ENCODE measurements around the gene ARF5.

ARF5 gene

DNA sequence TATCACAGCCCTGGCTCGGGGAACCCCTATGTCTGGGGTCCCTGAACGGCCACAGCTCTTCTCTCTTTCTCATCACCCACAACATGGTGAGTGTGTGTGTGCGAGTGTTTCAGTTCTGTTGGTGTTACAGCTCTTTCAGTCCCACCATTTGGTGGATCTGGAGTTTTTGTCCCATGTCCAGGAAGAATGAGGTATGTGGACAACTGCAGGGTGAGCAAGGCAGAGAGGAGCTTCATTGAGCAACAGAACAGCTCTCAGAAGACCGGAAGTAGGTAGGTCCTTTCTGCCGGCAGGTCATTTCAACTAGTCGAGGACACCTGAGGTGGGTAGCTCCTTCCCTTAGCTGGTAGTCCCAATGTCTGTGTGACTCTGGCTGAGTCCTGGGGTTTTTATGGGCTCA lies 20.2 kb downstream of the ARF5 start:
- H3K27me3 Mint-ChIP-seq (ENCODE audit: low read depth) = no peaks in the 10 kb centered on the region
- H3K27ac Mint-ChIP-seq = no peak overlapping the region
- no peaks in the 10 kb centered on the region for H3K4me1 Mint-ChIP-seq (ENCODE audit: low read depth)
- no peak overlapping the region for H3K4me3 Mint-ChIP-seq
- peaks cover 1% of the 10 kb centered on the region for H3K36me3 Mint-ChIP-seq (ENCODE audit: low read depth)
- no peaks in the 10 kb centered on the region for H3K9me3 Mint-ChIP-seq

DNA sequence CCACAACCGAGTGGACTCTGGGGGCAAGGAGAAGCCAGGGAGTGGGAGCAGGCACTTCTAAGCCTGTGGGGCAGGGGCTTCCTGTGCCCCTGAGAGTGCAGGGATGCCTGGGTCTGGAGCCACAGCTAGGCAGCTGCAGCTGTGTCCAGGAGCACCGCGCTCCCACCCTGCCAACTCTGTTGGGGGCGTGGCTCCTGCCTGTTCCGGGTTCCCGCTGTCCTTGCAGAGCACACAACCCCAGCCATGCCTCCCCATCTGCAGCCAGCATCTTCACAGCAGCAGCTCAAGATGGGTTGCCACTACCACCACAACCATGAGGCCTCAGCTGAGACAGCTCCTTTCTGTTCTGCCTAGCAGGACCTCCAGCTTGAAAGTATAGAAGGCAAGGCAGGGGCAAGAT lies 21.1 kb downstream of the ARF5 start:
- Mint-ChIP-seq H3K4me3 (no peak overlapping the region), H3K27ac (no peak overlapping the region), H3K4me1 (ENCODE audit: low read depth) (no peaks in the 10 kb centered on the region), H3K27me3 (ENCODE audit: low read depth) (peaks cover 4% of the 10 kb centered on the region), H3K36me3 (ENCODE audit: low read depth) (peaks cover 1% of the 10 kb centered on the region), H3K9me3 (no peaks in the 10 kb centered on the region)

DNA sequence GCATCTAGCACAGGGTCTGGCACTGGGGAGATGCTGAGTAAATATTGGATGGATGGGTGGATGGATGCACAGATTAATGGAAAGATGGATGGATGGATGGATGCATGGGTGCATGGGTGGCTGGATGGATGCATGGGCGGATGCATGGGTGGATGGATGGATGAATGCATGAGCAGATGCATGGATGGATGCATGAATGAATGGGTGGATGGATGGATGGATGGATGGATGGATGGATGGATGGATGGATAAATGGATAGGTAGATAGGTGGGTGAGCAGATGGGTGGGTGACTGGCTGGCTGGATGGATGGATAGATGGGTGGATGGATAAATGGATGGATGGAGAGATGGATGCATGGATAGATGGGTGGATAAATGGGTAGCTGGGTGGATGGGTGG lies 24.1 kb downstream of the ARF5 start:
- Mint-ChIP-seq H3K27ac (no peak overlapping the region), H3K4me3 (no peak overlapping the region), H3K36me3 (ENCODE audit: low read depth) (peaks cover 1% of the 10 kb centered on the region), H3K9me3 (no peaks in the 10 kb centered on the region), H3K27me3 (ENCODE audit: low read depth) (peaks cover 11% of the 10 kb centered on the region), H3K4me1 (ENCODE audit: low read depth) (no peaks in the 10 kb centered on the region)

DNA sequence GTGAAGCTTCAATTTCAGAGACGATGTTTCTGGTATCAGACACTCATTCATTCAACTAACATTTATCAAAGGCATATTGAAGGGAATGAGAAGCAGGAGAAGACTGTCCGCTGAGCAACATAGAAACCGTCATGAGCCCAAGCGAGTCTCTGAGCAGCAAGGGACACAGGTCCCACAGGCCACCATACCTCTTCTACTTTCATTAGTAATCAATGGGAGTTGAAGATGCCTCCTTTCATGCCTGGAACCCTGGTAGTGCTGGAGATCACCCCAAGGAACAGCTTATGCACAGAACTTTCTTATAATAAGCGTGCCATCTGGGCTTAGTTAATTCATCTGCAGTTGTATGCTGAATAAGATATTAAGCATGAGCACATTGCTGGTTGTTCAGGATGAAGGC lies 28.5 kb downstream of the ARF5 start:
- H3K9me3 Mint-ChIP-seq = no peaks in the 10 kb centered on the region
- no peak overlapping the region for H3K4me3 Mint-ChIP-seq
- H3K27me3 Mint-ChIP-seq (ENCODE audit: low read depth) = peaks cover 50% of the 10 kb centered on the region
- H3K4me1 Mint-ChIP-seq (ENCODE audit: low read depth) = no peaks in the 10 kb centered on the region
- H3K27ac Mint-ChIP-seq = no peak overlapping the region
- no peaks in the 10 kb centered on the region for H3K36me3 Mint-ChIP-seq (ENCODE audit: low read depth)

DNA sequence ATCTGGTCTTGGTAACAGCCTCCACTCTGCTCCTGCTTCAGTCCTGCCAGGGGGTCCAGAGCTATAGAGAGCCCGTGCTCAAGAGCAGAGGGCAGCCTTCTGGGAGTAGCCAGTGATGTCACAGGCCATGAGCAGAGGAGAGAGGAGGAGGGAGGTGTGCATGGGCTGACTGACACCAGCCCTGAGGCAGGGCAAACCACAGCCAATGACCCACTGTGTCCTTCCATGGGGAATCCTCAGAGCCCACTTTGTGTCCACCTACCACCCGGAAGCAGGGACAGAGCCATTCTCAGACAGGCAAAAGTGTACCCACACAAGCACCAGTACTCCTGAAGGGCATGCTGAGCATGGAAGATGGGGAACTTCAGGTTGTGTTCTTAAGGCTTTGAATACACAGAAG lies 29.8 kb downstream of the ARF5 start, which contains the start of gene PAX4:
PAX4 (minus strand) TSS at position 101 of the 400 bp plus-strand sequence. CDS start 2,214 bp downstream, outside the sequence.
- no peak within 1 kb of the TSS for H3K4me3 Mint-ChIP-seq
- no peak within 1 kb of the TSS for H3K27ac Mint-ChIP-seq
- no peaks in the 10 kb centered on the region for H3K36me3 Mint-ChIP-seq (ENCODE audit: low read depth)
- no peaks in the 10 kb centered on the region for H3K4me1 Mint-ChIP-seq (ENCODE audit: low read depth)
- H3K27me3 Mint-ChIP-seq (ENCODE audit: low read depth) = peaks cover 63% of the 10 kb centered on the region
- H3K9me3 Mint-ChIP-seq = no peaks in the 10 kb centered on the region

DNA sequence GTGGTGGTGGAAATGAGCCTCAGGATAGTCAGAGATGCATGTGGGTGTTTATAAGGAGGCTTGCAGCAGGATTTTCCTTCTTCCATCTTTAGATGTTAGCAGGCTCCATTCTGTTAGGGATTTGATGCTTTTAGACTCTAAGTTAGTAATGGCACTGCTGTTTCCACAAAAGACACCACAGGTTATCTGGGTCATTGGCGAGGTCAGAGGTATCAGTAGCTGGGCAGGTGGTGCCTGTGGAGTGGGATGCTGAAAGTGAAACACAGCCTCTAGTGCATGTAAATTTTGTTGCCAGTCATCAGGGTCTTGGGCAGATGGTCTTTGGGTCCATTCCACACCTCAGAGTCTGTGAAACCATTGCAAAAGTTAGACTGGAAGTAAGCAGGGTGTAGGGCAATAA lies 30.6 kb downstream of the ARF5 start:
- H3K27ac Mint-ChIP-seq = no peak overlapping the region
- H3K27me3 Mint-ChIP-seq (ENCODE audit: low read depth) = peaks cover 65% of the 10 kb centered on the region

DNA sequence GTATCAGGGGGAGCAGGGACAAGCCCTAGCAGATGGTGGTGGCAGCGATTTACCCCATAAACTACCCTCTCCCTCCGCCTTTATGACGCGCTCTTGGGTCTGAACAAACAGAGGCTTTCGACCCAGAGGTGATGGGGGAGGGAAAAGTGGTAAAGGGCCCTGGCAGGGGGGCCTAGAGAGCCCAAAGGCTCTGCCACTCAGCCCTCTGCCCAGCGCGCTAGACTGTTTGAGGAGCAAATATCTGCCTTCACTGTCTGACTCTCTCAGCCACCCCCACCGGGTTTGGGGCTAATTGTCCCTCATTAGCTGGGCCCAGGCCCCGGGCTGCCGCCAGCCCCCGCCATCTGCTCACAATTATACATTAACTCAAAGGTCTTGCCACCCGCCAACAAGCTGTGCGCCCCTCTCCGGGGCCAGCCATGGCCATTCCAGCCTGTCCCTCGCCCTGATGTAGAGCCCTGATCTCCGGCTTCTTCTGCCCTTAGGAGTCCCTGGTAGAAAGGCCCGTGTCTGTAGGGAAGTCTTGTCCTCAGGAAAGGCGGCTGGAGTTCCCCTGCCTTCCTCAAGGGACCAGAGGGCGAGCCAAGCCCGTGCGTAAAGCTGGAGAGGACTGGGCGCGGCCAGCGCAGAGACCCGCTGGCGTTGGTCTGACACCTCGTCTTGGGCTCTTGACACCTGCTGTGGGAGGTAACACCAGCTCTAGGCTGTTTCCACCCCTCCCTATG lies 31.6 kb downstream of the ARF5 start:
- Mint-ChIP-seq H3K27ac (no peak overlapping the region), H3K9me3 (no peaks in the 10 kb centered on the region), H3K4me3 (no peak overlapping the region), H3K27me3 (ENCODE audit: low read depth) (peaks cover 68% of the 10 kb centered on the region), H3K36me3 (ENCODE audit: low read depth) (no peaks in the 10 kb centered on the region), H3K4me1 (ENCODE audit: low read depth) (no peaks in the 10 kb centered on the region)

More for the DNA sequence above, 30.6 kb downstream of the ARF5 start:
- Mint-ChIP-seq H3K36me3 (ENCODE audit: low read depth) (no peaks in the 10 kb centered on the region), H3K4me1 (ENCODE audit: low read depth) (no peaks in the 10 kb centered on the region), H3K9me3 (no peaks in the 10 kb centered on the region), H3K4me3 (no peak overlapping the region)

DNA sequence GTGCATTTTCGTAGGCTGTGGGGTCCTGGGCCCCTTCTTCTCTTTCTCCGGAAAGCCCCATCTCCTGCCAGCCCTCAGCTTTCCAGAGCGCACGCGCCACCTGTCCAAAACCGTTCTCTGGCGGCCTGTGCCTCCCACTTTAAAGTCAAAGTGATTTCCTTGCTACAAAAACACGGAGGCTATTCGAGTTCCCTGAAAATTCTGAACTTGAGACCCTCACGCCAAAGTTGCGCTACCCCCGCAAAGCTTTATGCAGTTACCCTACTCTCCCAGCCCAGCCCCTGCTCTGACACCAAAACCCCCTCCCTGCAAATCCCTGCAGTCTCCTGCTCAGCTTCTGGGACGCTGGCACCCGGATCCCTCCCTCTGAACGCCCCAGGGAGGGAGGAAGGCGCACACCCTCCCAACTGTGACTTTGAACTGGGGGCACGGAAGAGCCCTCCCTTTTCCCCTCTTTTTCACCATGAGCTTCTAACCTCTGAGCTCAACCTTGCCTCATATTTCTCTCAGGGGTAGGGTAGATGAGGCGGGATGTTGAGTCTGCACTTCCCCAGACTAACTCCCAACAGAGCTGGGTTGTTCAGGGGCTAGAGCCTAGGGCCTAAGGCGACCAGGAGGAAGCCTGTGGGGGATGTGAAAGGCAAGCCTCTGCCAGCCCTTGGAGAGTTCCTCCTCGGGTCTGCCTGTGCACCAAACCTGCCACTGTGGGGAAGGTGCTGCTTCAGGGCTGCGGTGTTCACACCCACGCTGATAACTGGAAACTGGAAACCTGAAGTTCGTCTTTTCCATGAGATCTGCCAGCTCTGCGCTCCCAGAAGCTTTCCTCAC lies 32.4 kb downstream of the ARF5 start:
- H3K9me3 Mint-ChIP-seq = no peaks in the 10 kb centered on the region
- H3K27ac Mint-ChIP-seq = no peak overlapping the region
- H3K4me1 Mint-ChIP-seq (ENCODE audit: low read depth) = no peaks in the 10 kb centered on the region
- no peak overlapping the region for H3K4me3 Mint-ChIP-seq
- peaks cover 71% of the 10 kb centered on the region for H3K27me3 Mint-ChIP-seq (ENCODE audit: low read depth)
- no peaks in the 10 kb centered on the region for H3K36me3 Mint-ChIP-seq (ENCODE audit: low read depth)

DNA sequence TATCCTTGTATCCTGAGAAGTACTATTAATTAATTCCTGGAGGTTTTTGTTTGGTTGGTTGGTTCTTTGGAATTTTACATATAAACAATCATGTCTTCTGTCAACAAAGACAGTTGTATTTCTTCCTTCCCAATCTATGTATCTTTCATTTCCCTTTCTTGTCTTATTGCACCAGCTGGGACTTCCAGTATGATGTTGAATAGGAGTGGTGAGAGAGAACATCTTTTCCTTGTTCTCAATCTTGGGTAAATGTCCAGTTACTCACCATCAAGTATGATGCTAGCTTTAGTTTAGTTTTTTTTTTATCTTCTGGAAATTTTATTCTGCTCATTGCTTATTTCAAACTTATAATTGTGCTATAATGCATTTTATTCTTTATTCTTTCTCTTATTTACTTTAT lies 37.1 kb downstream of the ARF5 start:
- H3K4me3 Mint-ChIP-seq = no peak overlapping the region
- no peaks in the 10 kb centered on the region for H3K9me3 Mint-ChIP-seq
- no peaks in the 10 kb centered on the region for H3K4me1 Mint-ChIP-seq (ENCODE audit: low read depth)
- no peak overlapping the region for H3K27ac Mint-ChIP-seq
- H3K36me3 Mint-ChIP-seq (ENCODE audit: low read depth) = no peaks in the 10 kb centered on the region
- H3K27me3 Mint-ChIP-seq (ENCODE audit: low read depth) = peaks cover 57% of the 10 kb centered on the region

DNA sequence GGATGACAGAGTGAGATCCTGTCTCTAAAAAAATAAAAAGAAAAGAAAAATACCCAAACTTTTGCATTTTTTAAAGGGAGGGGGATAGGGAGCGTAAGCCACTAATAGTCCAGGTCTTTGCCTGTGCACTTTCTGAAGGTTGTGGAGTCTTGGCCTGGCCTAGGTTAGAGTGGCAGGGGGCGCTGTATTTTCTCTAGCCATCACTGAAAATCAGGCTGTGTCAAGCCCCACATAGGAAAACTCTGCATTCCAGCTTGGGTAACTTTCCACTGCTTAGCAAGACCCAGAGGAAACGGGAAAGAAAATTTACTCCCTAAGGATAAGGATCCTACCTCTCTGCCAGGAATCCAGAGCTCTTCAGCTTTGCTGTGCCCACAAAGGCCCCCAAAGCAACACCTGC lies 40.2 kb downstream of the ARF5 start:
- H3K4me1 Mint-ChIP-seq (ENCODE audit: low read depth) = no peaks in the 10 kb centered on the region
- H3K27me3 Mint-ChIP-seq (ENCODE audit: low read depth) = peaks cover 26% of the 10 kb centered on the region
- H3K36me3 Mint-ChIP-seq (ENCODE audit: low read depth) = no peaks in the 10 kb centered on the region
- no peak overlapping the region for H3K27ac Mint-ChIP-seq
- H3K4me3 Mint-ChIP-seq = no peak overlapping the region
- H3K9me3 Mint-ChIP-seq = no peaks in the 10 kb centered on the region

DNA sequence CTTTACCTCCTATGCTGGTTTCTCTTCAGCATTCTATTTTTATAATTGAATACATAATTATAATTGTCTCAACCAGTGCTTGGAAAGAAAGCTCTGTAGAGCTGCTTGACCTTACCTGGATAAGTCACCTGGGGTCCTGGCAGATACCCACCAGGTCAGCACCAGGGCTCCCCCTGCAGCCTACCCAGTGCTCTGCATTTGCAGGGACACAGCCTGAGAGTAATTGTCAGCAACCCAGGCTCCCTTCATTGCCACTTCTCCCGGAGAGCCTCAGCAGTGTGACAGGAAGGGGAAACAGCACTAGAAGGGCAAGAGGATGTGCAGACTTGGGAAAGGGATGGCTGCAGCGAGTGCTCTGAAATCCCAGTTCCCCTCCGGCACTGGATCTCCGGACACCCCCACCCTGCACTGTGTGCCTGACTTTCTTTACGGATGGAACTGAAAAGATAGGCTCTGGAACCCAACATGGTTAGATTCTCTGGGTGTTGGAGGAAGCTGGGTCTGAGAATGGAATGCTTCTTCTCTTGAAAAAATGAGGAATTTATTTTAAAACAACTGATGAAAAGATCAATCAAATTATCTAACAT lies 41.1 kb downstream of the ARF5 start:
- Mint-ChIP-seq H3K36me3 (ENCODE audit: low read depth) (no peaks in the 10 kb centered on the region), H3K4me3 (no peak overlapping the region), H3K27ac (no peak overlapping the region), H3K4me1 (ENCODE audit: low read depth) (no peaks in the 10 kb centered on the region), H3K27me3 (ENCODE audit: low read depth) (peaks cover 26% of the 10 kb centered on the region), H3K9me3 (no peaks in the 10 kb centered on the region)

DNA sequence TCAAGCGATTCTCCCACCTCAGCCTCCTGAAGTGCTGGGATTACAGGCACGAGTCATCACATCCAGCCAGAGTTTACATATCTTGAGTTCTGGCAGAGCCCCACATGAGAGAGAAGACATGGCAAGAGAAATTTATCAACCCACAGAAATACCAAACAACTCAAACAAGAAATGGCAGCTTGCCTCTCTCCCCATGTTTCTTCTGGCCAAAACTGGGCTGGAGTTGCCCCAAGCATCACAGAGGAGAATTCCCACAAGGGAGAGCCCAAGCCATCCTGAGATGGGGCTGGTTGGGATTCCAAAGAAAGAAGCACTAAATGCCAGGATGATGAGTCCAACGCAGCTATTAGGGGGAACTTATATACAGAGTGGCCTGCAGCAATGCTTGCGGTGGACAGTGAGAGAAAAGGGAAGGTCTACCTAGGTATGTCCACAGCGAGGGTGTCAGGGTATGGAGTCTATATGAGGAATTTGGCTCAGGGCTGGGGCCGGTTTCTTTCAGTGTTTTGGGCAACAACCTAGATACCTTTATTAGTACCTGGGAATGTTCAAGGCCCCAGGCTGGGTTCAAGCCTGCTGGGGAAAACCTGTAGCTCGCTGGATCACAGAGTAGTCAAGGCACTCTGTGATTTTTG lies 44.2 kb downstream of the ARF5 start:
- no peaks in the 10 kb centered on the region for H3K4me1 Mint-ChIP-seq (ENCODE audit: low read depth)
- H3K9me3 Mint-ChIP-seq = no peaks in the 10 kb centered on the region
- H3K4me3 Mint-ChIP-seq = no peak overlapping the region
- no peak overlapping the region for H3K27ac Mint-ChIP-seq
- no peaks in the 10 kb centered on the region for H3K36me3 Mint-ChIP-seq (ENCODE audit: low read depth)
- peaks cover 19% of the 10 kb centered on the region for H3K27me3 Mint-ChIP-seq (ENCODE audit: low read depth)

DNA sequence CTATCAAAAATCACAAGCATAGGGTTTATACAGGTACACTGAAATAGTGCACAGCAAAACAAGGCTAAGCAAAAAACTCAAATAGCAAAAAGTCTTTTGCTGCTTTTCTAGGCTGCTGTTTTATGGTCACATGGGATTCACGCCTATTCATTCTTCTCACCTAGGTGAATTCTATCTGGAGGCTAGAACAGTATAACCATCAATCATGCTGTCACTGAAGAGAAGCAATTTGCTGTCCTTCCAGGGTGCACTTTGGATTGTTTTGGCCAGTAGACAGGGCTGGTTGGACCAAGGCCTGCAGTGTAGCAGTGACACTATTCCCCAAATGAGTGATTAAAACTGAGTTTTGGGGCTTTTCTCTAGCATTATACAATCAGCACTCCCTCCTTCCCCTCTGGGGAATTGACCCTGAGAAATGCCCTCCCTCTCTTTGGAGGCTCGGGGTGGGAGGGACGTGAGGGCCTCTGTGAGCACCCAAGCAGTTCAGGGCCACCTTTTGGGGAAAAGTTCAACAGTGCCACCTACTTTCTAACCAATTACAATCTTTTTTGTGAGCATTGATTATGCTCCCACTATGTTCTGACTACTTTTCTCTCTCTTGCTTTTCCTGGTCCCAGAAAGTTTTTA lies 47.6 kb downstream of the ARF5 start:
- Mint-ChIP-seq H3K4me3 (no peak overlapping the region), H3K4me1 (ENCODE audit: low read depth) (no peaks in the 10 kb centered on the region), H3K9me3 (no peaks in the 10 kb centered on the region), H3K27ac (no peak overlapping the region), H3K36me3 (ENCODE audit: low read depth) (no peaks in the 10 kb centered on the region), H3K27me3 (ENCODE audit: low read depth) (peaks cover 35% of the 10 kb centered on the region)

DNA sequence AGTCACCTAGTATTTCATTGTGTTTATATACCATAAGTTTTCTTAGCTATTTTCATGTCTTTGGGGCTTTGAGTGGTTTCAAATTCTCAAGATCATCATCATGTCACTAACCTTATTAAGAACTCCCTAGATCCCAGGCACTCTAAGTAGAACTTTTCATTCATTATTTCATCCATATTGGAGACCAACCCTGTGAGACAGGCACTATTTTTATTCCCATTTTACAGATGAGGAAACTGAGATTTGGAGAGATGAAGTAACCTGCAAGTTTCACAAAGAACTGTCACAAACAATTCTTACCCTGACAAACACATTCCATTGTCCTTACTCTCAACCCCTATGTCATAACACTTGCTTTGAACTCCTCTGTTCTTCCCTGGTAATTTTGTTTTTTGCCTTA lies 50.0 kb downstream of the ARF5 start:
- Mint-ChIP-seq H3K27me3 (ENCODE audit: low read depth) (peaks cover 40% of the 10 kb centered on the region), H3K36me3 (ENCODE audit: low read depth) (no peaks in the 10 kb centered on the region), H3K9me3 (no peaks in the 10 kb centered on the region), H3K27ac (no peak overlapping the region), H3K4me3 (no peak overlapping the region), H3K4me1 (ENCODE audit: low read depth) (no peaks in the 10 kb centered on the region)
